GM19025 (cell line): ENCODE results near the gene NLGN4Y.

Experiments
- ATAC-seq: cut with Tn5 transposase; IDR thresholded peaks from one replicate; pipeline ENCODE4 v1.9.1; 2021; ENCODE audit warnings: mild to moderate bottlenecking, low read depth, moderate library complexity; ENCODE audit not compliant: unreplicated experiment

Gene NLGN4Y

GRCh38 chrY:14641853-14642252 is 117.5 kb downstream of the NLGN4Y start:
- no peak for ATAC-seq

GRCh38 chrY:14644157-14644952 is 120.0 kb downstream of the NLGN4Y start:
- ATAC-seq, result no peak

GRCh38 chrY:14679181-14679580 is 154.9 kb downstream of the NLGN4Y start:
- ATAC-seq, result no peak

GRCh38 chrY:14694543-14694942 is 170.2 kb downstream of the NLGN4Y start:
- no peak for ATAC-seq

- ATAC-seq, result no peak
Observed at GRCh38 chrY:14708158-14708557, 183.8 kb downstream of the NLGN4Y start.

GRCh38 chrY:14741596-14741995 is 217.3 kb downstream of the NLGN4Y start:
- no peak for ATAC-seq

- ATAC-seq, result no peak
Observed at GRCh38 chrY:14748329-14748728, 224.0 kb downstream of the NLGN4Y start.

GRCh38 chrY:14755571-14755970 is 231.2 kb downstream of the NLGN4Y start:
- ATAC-seq, result no peak

GRCh38 chrY:14762903-14763302 is 238.6 kb downstream of the NLGN4Y start:
- ATAC-seq, result no peak

- no peak for ATAC-seq
Observed at GRCh38 chrY:14763600-14763999, 239.3 kb downstream of the NLGN4Y start.

- ATAC-seq, result no peak
Observed at GRCh38 chrY:14778208-14778607, 253.9 kb downstream of the NLGN4Y start.

GRCh38 chrY:14793104-14793503 is 268.8 kb downstream of the NLGN4Y start:
- ATAC-seq, result no peak

GRCh38 chrY:14793674-14794073 is 269.3 kb downstream of the NLGN4Y start:
- ATAC-seq, result no peak

GRCh38 chrY:14798010-14798409 is 273.7 kb downstream of the NLGN4Y start:
- no peak for ATAC-seq

- no peak for ATAC-seq
Observed at GRCh38 chrY:14801096-14801495, 276.8 kb downstream of the NLGN4Y start.

GRCh38 chrY:14802125-14802524 is 277.8 kb downstream of the NLGN4Y start:
- ATAC-seq, result no peak

GRCh38 chrY:14804041-14804440 is 279.7 kb downstream of the NLGN4Y start:
- ATAC-seq, result no peak

- no peak for ATAC-seq
Observed at GRCh38 chrY:14818452-14818851, 294.1 kb downstream of the NLGN4Y start.

GRCh38 chrY:14822201-14822600 is 297.9 kb downstream of the NLGN4Y start:
- no peak for ATAC-seq

GRCh38 chrY:14822906-14823305 is 298.6 kb downstream of the NLGN4Y start:
- ATAC-seq, result no peak

GRCh38 chrY:14824583-14824982 is 300.3 kb downstream of the NLGN4Y start:
- no peak for ATAC-seq

- no peak for ATAC-seq
Observed at GRCh38 chrY:14825728-14826127, 301.4 kb downstream of the NLGN4Y start.

- ATAC-seq, result no peak
Observed at GRCh38 chrY:14828531-14828930, 304.2 kb downstream of the NLGN4Y start.
